Measurements from ENCODE around the gene PLCB4. TPM values are rescaled to one million over a fixed set of nuclear protein-coding genes. Genes with fewer than 3 reads are reported as not detected.

The PLCB4 gene
- polyA plus RNA-seq, 3 donors = not detected

GRCh38 chr20:9474835-9475415 is 406.0 kb downstream of the PLCB4 start:
- H3K9me3 Mint-ChIP-seq = no peaks in the 10 kb centered on the region
- H3K27me3 Mint-ChIP-seq (ENCODE audit: low read depth in 3 of 3) = peaks cover 0 to 6% (median 2%) of the 10 kb centered on the region in 3 donors
- no peaks in the 10 kb centered on the region for H3K4me1 ChIP-seq (ENCODE audit: control insufficient read depth in 1 of 2, insufficient read depth in 2 of 2, low read length in 2 of 2)
- no peak overlapping the region for H3K27ac ChIP-seq (ENCODE audit: low read depth in 1 of 2, low read length in 2 of 2)
- H3K9ac ChIP-seq (ENCODE audit: insufficient read depth, low read length, poor library complexity, severe bottlenecking) = no peak overlapping the region
- H3K27me3 ChIP-seq (ENCODE audit: control insufficient read depth in 2 of 2, insufficient read depth in 2 of 2, low read length in 2 of 2) = no peaks in the 10 kb centered on the region
- H3K36me3 ChIP-seq (replicated peaks in 1 of 2; ENCODE audit: control insufficient read depth in 1 of 2, insufficient read depth in 2 of 2, low read length in 2 of 2) = no peaks in the 10 kb centered on the region
- no peak overlapping the region for H3K4me3 ChIP-seq (replicated peaks in 1 of 3; ENCODE audit: low read depth in 2 of 3, low read length in 3 of 3)
- H3K27ac Mint-ChIP-seq = no peak overlapping the region
- H3K4me1 Mint-ChIP-seq = peaks cover 6% of the 10 kb centered on the region
- WGBS (ENCODE audit: insufficient coverage) = no CpG with 5 or more reads among the region's 2 CpGs
- H3K4me2 ChIP-seq (replicated peaks; ENCODE audit: extremely low read depth, low read length, poor library complexity, severe bottlenecking) = no peak overlapping the region
- TF ChIP-seq CTCF (IDR thresholded peaks at IDR 0.05) = no peak
- no peak for DNase-seq
- no peak overlapping the region for H2AFZ ChIP-seq (ENCODE audit: insufficient read depth, low read depth, low read length, poor library complexity, severe bottlenecking)
- no peaks in the 10 kb centered on the region for H3K79me2 ChIP-seq (ENCODE audit: insufficient read depth, low read length)
- intact Hi-C loops (cut with micrococcal nuclease) = loop anchor here (10.0 kb wide), 2 partner anchors 50 to 130 kb away; no protein-coding TSS in a partner anchor
- no peaks in the 10 kb centered on the region for H4K20me1 ChIP-seq (ENCODE audit: insufficient read depth, low read length)
- no peaks in the 10 kb centered on the region for H3K9me3 ChIP-seq (replicated peaks in 1 of 2; ENCODE audit: control insufficient read depth in 1 of 2, insufficient read depth in 1 of 2, low read length in 2 of 2)
- H3K4me3 Mint-ChIP-seq = no peak overlapping the region
- no peaks in the 10 kb centered on the region for H3K36me3 Mint-ChIP-seq

- Histone ChIP-seq H3K9ac (ENCODE audit: insufficient read depth, low read length, poor library complexity, severe bottlenecking) (no peak overlapping the region), H3K27me3 (ENCODE audit: control insufficient read depth in 2 of 2, insufficient read depth in 2 of 2, low read length in 2 of 2) (no peaks in the 10 kb centered on the region), H3K4me3 (replicated peaks in 1 of 3; ENCODE audit: low read depth in 2 of 3, low read length in 3 of 3) (no peak overlapping the region), H3K9me3 (replicated peaks in 1 of 2; ENCODE audit: control insufficient read depth in 1 of 2, insufficient read depth in 1 of 2, low read length in 2 of 2) (no peaks in the 10 kb centered on the region), H3K4me2 (replicated peaks; ENCODE audit: extremely low read depth, low read length, poor library complexity, severe bottlenecking) (no peak overlapping the region), H3K79me2 (ENCODE audit: insufficient read depth, low read length) (no peaks in the 10 kb centered on the region), H4K20me1 (ENCODE audit: insufficient read depth, low read length) (no peaks in the 10 kb centered on the region), H3K36me3 (replicated peaks in 1 of 2; ENCODE audit: control insufficient read depth in 1 of 2, insufficient read depth in 2 of 2, low read length in 2 of 2) (no peaks in the 10 kb centered on the region), H2AFZ (ENCODE audit: insufficient read depth, low read depth, low read length, poor library complexity, severe bottlenecking) (no peak overlapping the region), H3K4me1 (ENCODE audit: control insufficient read depth in 1 of 2, insufficient read depth in 2 of 2, low read length in 2 of 2) (no peaks in the 10 kb centered on the region), H3K27ac (ENCODE audit: low read depth in 1 of 2, low read length in 2 of 2) (no peak overlapping the region)
- no peak for TF ChIP-seq CTCF (IDR thresholded peaks at IDR 0.05)
- intact Hi-C loops (cut with micrococcal nuclease) = loop anchor here (10.0 kb wide), 2 partner anchors 49 to 129 kb away; no protein-coding TSS in a partner anchor
- Mint-ChIP-seq H3K4me3 (no peak overlapping the region), H3K27ac (no peak overlapping the region), H3K36me3 (no peaks in the 10 kb centered on the region), H3K4me1 (peaks cover 6% of the 10 kb centered on the region), H3K9me3 (no peaks in the 10 kb centered on the region), H3K27me3 (ENCODE audit: low read depth in 3 of 3) (peaks cover 0 to 6% (median 2%) of the 10 kb centered on the region in 3 donors)
- DNase-seq = no peak
Measured at GRCh38 chr20:9475456-9475855, 406.6 kb downstream of the PLCB4 start.

Measured in CD14-positive monocyte (primary cell).